GM10847 (cell line): Measurements from ENCODE around the gene RBCK1.

Experiments used
- POLR2A ChIP-seq: IDR thresholded peaks from 2 replicates; pipeline ENCODE4 v1.6.1; 2011; ENCODE audit not compliant: insufficient read length; ENCODE audit errors: extremely low read depth

Gene RBCK1

GRCh38 chr20:418858-419365, 10.8 kb downstream of the RBCK1 start:
- no peak for TF ChIP-seq POLR2A

- no peak for TF ChIP-seq POLR2A
Measured at GRCh38 chr20:419556-420165, 11.6 kb downstream of the RBCK1 start.

- no peak for TF ChIP-seq POLR2A
Measured at GRCh38 chr20:420166-420620, 12.1 kb downstream of the RBCK1 start.

GRCh38 chr20:420721-421574, 12.8 kb downstream of the RBCK1 start:
- no peak for TF ChIP-seq POLR2A

- no peak for TF ChIP-seq POLR2A
Measured at GRCh38 chr20:421685-422250, 13.7 kb downstream of the RBCK1 start.

- TF ChIP-seq POLR2A, result no peak
Measured at GRCh38 chr20:426566-426965, 18.5 kb downstream of the RBCK1 start.

- TF ChIP-seq POLR2A, result no peak
Measured at GRCh38 chr20:427401-427800, 19.3 kb downstream of the RBCK1 start.

GRCh38 chr20:427849-428657, 20.0 kb downstream of the RBCK1 start:
- no peak for TF ChIP-seq POLR2A

- no peak for TF ChIP-seq POLR2A
Measured at GRCh38 chr20:428658-429200, 20.6 kb downstream of the RBCK1 start.

- no peak for TF ChIP-seq POLR2A
Measured at GRCh38 chr20:430091-430999, 22.2 kb downstream of the RBCK1 start.

- no peak for TF ChIP-seq POLR2A
Measured at GRCh38 chr20:431012-431904, 23.2 kb downstream of the RBCK1 start.

- no peak for TF ChIP-seq POLR2A
Measured at GRCh38 chr20:432208-432607, 24.1 kb downstream of the RBCK1 start.
